Right lobe of liver (tissue), 6 donors: Measurements from ENCODE around the gene TFEB. TPM values are rescaled to one million over a fixed set of nuclear protein-coding genes. Genes with fewer than 3 reads are reported as not detected.

Experiments used
- ATAC-seq, 4 donors: fragments of 200-7000 bp; cut with Tn5 transposase; one replicate each; pipeline ENCODE4 v1.9.1; 2020; ENCODE audit warnings: mild to moderate bottlenecking in 4 of 4, moderate library complexity in 4 of 4
- DNase-seq, 3 donors: peaks; one replicate each; pipeline ENCODE4 v3.0.0-alpha.2; 2020
- H3K27ac ChIP-seq, 3 donors: fragments of 200-600 bp; one replicate each; pipeline ENCODE4 v1.8.0; 2022
- H3K27me3 ChIP-seq, 2 donors: fragments of 200-600 bp; one replicate each; pipeline ENCODE4 v1.8.0; 2022
- H3K36me3 ChIP-seq, 4 donors: fragments of 200-600 bp; sonication (generic) in 1 of 4; one replicate each; pipeline versions ENCODE4 v1.5.1 to v1.8.0; 2017 to 2022; ENCODE audit warnings: control low read depth in 1 of 4
- H3K4me1 ChIP-seq, 4 donors: fragments of 200-600 bp; sonication (generic) in 1 of 4; one replicate each; pipeline versions ENCODE4 v1.5.1 to v1.8.0; 2017 to 2022; ENCODE audit warnings: control low read depth in 1 of 4
- H3K4me3 ChIP-seq, 3 donors: fragments of 200-600 bp; one replicate each; pipeline ENCODE4 v1.8.0; 2022
- H3K9me3 ChIP-seq, 4 donors: fragments of 200-600 bp; sonication (generic) in 1 of 4; one replicate each; pipeline versions ENCODE4 v1.5.1 to v1.8.0; 2017 to 2022; ENCODE audit warnings: control low read depth in 1 of 4
- CTCF ChIP-seq, 4 donors: fragments of 200-600 bp in 3 of 4; fragments of 450-650 bp in 1 of 4; IDR thresholded peaks; one replicate each; pipeline versions ENCODE4 v1.5.1 to v1.8.0; 2016 to 2022; ENCODE audit warnings: antibody characterized with exemption in 4 of 4, mild to moderate bottlenecking in 2 of 4
- POLR2A ChIP-seq: fragments of 450-650 bp; IDR thresholded peaks from one replicate; pipeline ENCODE4 v1.6.1; 2017; ENCODE audit warnings: antibody characterized with exemption, mild to moderate bottlenecking
- WGBS: methylation state at CpG from one replicate; pipeline ENCODE4 v1.1.6; 2018; ENCODE audit warnings: low coverage, low lambda C conversion rate; ENCODE audit not compliant: insufficient coverage; ENCODE audit errors: missing lambda C conversion rate; 5-methylcytosine and 5-hydroxymethylcytosine counted together
- intact Hi-C, 2 donors: fragments of 100-400 bp; cut with DNase I; formaldehyde crosslinking; loops; one replicate each; pipeline versions ENCODE4 v1.11.2 to v1.14.1; 2022
- total RNA-seq, 6 experiments: library from RNA; depleted of rRNA in 2 of 6; stranded (reverse); fragments of >200 nt in 2 of 6; fragmentation: NEBNext Ultra II Directional in 3 of 6; extraction: Animal tissue kit (Norgen Biotek cat#: 25700) in 3 of 6; gene quantifications; one replicate each; pipeline versions ENCODE4 v1.1.0 to v1.2.4, GENCODE V29; 2016 to 2023
- donor health status: DM: no; HTN: yes; CAD: no.
- donor health status: DM: no; HTN: no; CAD: no.
- donor health status: DM: no; HTN: no; CAD: no.
- donor health status: DM: no; HTN: yes; CAD: no.
- donor health status: DM: no; HTN: yes; CAD: no.

The TFEB gene
- total RNA-seq, 6 experiments from 2014 or later = 4.5 to 9.2 (median 6.6) TPM

GRCh38 chr6:41675176-41675775, 60.1 kb downstream of the TFEB start:
- 93% methylated on average over 3 of the region's 6 CpGs for WGBS
- ATAC-seq (no peak), DNase-seq (peak in 1 of 3 donors; percentile 7)
- no peak overlapping the region for H3K27ac ChIP-seq
- H3K27me3 ChIP-seq = no peaks in the 10 kb centered on the region
- no peaks in the 10 kb centered on the region for H3K36me3 ChIP-seq
- H3K9me3 ChIP-seq = no peaks in the 10 kb centered on the region
- TF ChIP-seq CTCF (IDR thresholded peaks at IDR 0.05) (no peak), POLR2A (no peak)
- intact Hi-C loops = loop anchor here (5.0 to 10.0 kb wide), 2 partner anchors 73 to 300 kb away; no protein-coding TSS in a partner anchor
- no peaks in the 10 kb centered on the region for H3K4me1 ChIP-seq
- no peak overlapping the region for H3K4me3 ChIP-seq

- no peak for TF ChIP-seq CTCF (IDR thresholded peaks at IDR 0.05)
- no peak for TF ChIP-seq POLR2A
- Histone ChIP-seq H3K4me1 (no peaks in the 10 kb centered on the region), H3K36me3 (no peaks in the 10 kb centered on the region), H3K27ac (no peak overlapping the region), H3K9me3 (no peaks in the 10 kb centered on the region), H3K4me3 (no peak overlapping the region), H3K27me3 (no peaks in the 10 kb centered on the region)
- DNase-seq = peak in 1 of 3 donors; percentile 3
- 67% methylated on average over 5 of the region's 7 CpGs for WGBS
- ATAC-seq = no peak
- intact Hi-C loops = loop anchor here in 1 of 2 donors (10.0 kb wide), 1 partner anchor 300 kb away; no protein-coding TSS in a partner anchor
These were observed 61.0 kb downstream of the TFEB start for GRCh38 chr6:41674231-41675000.

DNA sequence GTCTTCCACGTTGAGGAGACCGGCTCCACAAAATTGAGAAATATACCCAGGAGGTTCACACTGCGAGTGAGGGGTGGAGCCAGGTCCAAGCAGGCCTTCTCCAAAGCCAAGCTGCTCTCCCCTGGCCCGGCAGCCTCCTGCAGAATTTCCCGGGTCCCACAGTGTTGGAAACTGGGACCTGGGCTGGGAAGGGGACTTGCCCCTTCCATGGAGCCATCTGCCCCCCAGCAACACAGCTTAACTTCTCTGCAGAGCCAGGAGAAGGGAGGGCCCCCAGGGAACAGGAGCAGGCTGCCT, 61.8 kb downstream of the TFEB start:
- TF ChIP-seq CTCF (IDR thresholded peaks at IDR 0.05) (no peak), POLR2A (no peak)
- 63% methylated on average over 2 of the region's 5 CpGs for WGBS
- no peak for DNase-seq

GRCh38 chr6:41672816-41673703, 62.3 kb downstream of the TFEB start:
- WGBS = 77% methylated on average over 10 of the region's 17 CpGs
- ATAC-seq (no peak), DNase-seq (no peak)
- TF ChIP-seq CTCF (IDR thresholded peaks at IDR 0.05) (no peak), POLR2A (no peak)
- Histone ChIP-seq H3K9me3 (no peaks in the 10 kb centered on the region), H3K4me1 (no peaks in the 10 kb centered on the region), H3K4me3 (no peak overlapping the region), H3K36me3 (no peaks in the 10 kb centered on the region), H3K27me3 (no peaks in the 10 kb centered on the region), H3K27ac (no peak overlapping the region)
- intact Hi-C loops = loop anchor here in 1 of 2 donors (10.0 kb wide), 1 partner anchor 298 kb away; no protein-coding TSS in a partner anchor

More for the DNA sequence above, 61.8 kb downstream of the TFEB start:
- ATAC-seq = no peak
- H3K27ac ChIP-seq = no peak overlapping the region
- H3K36me3 ChIP-seq = no peaks in the 10 kb centered on the region
- H3K9me3 ChIP-seq = no peaks in the 10 kb centered on the region
- no peaks in the 10 kb centered on the region for H3K27me3 ChIP-seq
- H3K4me1 ChIP-seq = no peaks in the 10 kb centered on the region
- intact Hi-C loops = loop anchor here in 1 of 2 donors (10.0 kb wide), 1 partner anchor 299 kb away; no protein-coding TSS in a partner anchor
- no peak overlapping the region for H3K4me3 ChIP-seq
